Measurements from ENCODE around the gene SETDB1. TPM values are rescaled to one million over a fixed set of nuclear protein-coding genes. Genes with fewer than 3 reads are reported as not detected.

Gene SETDB1
- total RNA-seq, 2 donors from 2014 or later, result 44.0 to 51.0 TPM

Other genes starting within 250 kb of the SETDB1 start
- gene GOLPH3L, start 229.2 kb upstream of the SETDB1 start, total RNA-seq, result 1 to 10 TPM; 7.0 to 9.1 TPM
- gene HORMAD1, start 205.5 kb upstream of the SETDB1 start, total RNA-seq, result under 1 TPM in 1 of 2 donors, not detected in 1; 0.80 TPM
- gene CTSS, start 160.6 kb upstream of the SETDB1 start, total RNA-seq, result 100 to 1,000 TPM; 103 to 139 TPM
- 10 to 100 TPM in 1 of 2 donors, 1 to 10 TPM in 1; 8.7 to 10.4 TPM for gene CTSK, start 118.1 kb upstream of the SETDB1 start, total RNA-seq
- gene ARNT, start 49.8 kb upstream of the SETDB1 start, total RNA-seq, result 10 to 100 TPM; 27.3 to 32.3 TPM
- not detected for gene CTXND2, start 39.2 kb upstream of the SETDB1 start, total RNA-seq
- gene CERS2, start 48.5 kb downstream of the SETDB1 start, total RNA-seq, result 100 to 1,000 TPM; 108 to 142 TPM
- gene ANXA9, start 55.9 kb downstream of the SETDB1 start, total RNA-seq, result under 1 TPM in 1 of 2 donors, not detected in 1; 0.15 TPM
- 10 to 100 TPM; 19.0 to 31.6 TPM for gene MINDY1, start 80.5 kb downstream of the SETDB1 start, total RNA-seq
- gene PRUNE1, start 82.1 kb downstream of the SETDB1 start, total RNA-seq, result 10 to 100 TPM; 15.8 to 30.0 TPM
- gene BNIPL, start 110.2 kb downstream of the SETDB1 start, total RNA-seq, result under 1 TPM; 0.42 to 0.57 TPM
- gene C1orf56, start 121.4 kb downstream of the SETDB1 start, total RNA-seq, result under 1 TPM; 0.47 to 0.52 TPM
- 100 to 1,000 TPM; 375 to 433 TPM for gene CDC42SE1, start 133.3 kb downstream of the SETDB1 start, total RNA-seq
- 1 to 10 TPM; 4.0 to 5.0 TPM for gene MLLT11, start 134.0 kb downstream of the SETDB1 start, total RNA-seq
- gene GABPB2, start 144.4 kb downstream of the SETDB1 start, total RNA-seq, result 10 to 100 TPM in 1 of 2 donors, 1 to 10 TPM in 1; 9.9 to 25.5 TPM
- 10 to 100 TPM in 1 of 2 donors, 1 to 10 TPM in 1; 9.5 to 11.3 TPM for gene SEMA6C, start 220.3 kb downstream of the SETDB1 start, total RNA-seq
- 1 to 10 TPM; 3.6 to 5.4 TPM for gene TNFAIP8L2, start 230.3 kb downstream of the SETDB1 start, total RNA-seq
- under 1 TPM; 0.39 to 0.70 TPM for gene LYSMD1, start 239.5 kb downstream of the SETDB1 start, total RNA-seq
- gene SCNM1, start 239.8 kb downstream of the SETDB1 start, total RNA-seq, result 10 to 100 TPM; 33.7 to 37.8 TPM
- gene TMOD4, start 249.6 kb downstream of the SETDB1 start, total RNA-seq, result 1 to 10 TPM; 1.0 to 3.0 TPM